HG03135 (cell line): ENCODE results near the gene NELL1.

Experiments used
- ATAC-seq: cut with Tn5 transposase; IDR thresholded peaks from one replicate; pipeline ENCODE4 v1.9.1; 2021; ENCODE audit warnings: mild to moderate bottlenecking, moderate library complexity; ENCODE audit not compliant: unreplicated experiment

NELL1 gene

GRCh38 chr11:21537980-21538379 lies 868.6 kb downstream of the NELL1 start:
- ATAC-seq = no peak

GRCh38 chr11:21541187-21541751 lies 871.9 kb downstream of the NELL1 start:
- ATAC-seq = no peak

GRCh38 chr11:21543901-21544300 lies 874.5 kb downstream of the NELL1 start:
- no peak for ATAC-seq

GRCh38 chr11:21545699-21546098 lies 876.3 kb downstream of the NELL1 start:
- no peak for ATAC-seq

GRCh38 chr11:21546703-21547102 lies 877.3 kb downstream of the NELL1 start:
- no peak for ATAC-seq

GRCh38 chr11:21552911-21553310 lies 883.5 kb downstream of the NELL1 start:
- ATAC-seq = no peak

GRCh38 chr11:21553795-21554194 lies 884.4 kb downstream of the NELL1 start:
- no peak for ATAC-seq

- ATAC-seq = no peak
Observed at GRCh38 chr11:21554284-21554683, 884.9 kb downstream of the NELL1 start.

- ATAC-seq = no peak
Observed at GRCh38 chr11:21556926-21557325, 887.5 kb downstream of the NELL1 start.

- ATAC-seq = no peak
Observed at GRCh38 chr11:21560466-21560975, 891.1 kb downstream of the NELL1 start.

GRCh38 chr11:21561581-21561980 lies 892.2 kb downstream of the NELL1 start:
- ATAC-seq = no peak

GRCh38 chr11:21564095-21564494 lies 894.7 kb downstream of the NELL1 start:
- no peak for ATAC-seq

GRCh38 chr11:21564833-21565682 lies 895.7 kb downstream of the NELL1 start:
- ATAC-seq = no peak

- ATAC-seq = no peak
Observed at GRCh38 chr11:21566521-21567117, 897.2 kb downstream of the NELL1 start.

GRCh38 chr11:21567645-21568290 lies 898.4 kb downstream of the NELL1 start:
- no peak for ATAC-seq

GRCh38 chr11:21572210-21572609 lies 902.8 kb downstream of the NELL1 start:
- no peak for ATAC-seq

GRCh38 chr11:21582791-21583190 lies 913.4 kb downstream of the NELL1 start:
- ATAC-seq = no peak

- no peak for ATAC-seq
Observed at GRCh38 chr11:21588754-21589153, 919.4 kb downstream of the NELL1 start.

GRCh38 chr11:21602699-21603098 lies 933.3 kb downstream of the NELL1 start:
- ATAC-seq = no peak

- no peak for ATAC-seq
Observed at GRCh38 chr11:21603886-21604285, 934.5 kb downstream of the NELL1 start.

- no peak for ATAC-seq
Observed at GRCh38 chr11:21604564-21604963, 935.2 kb downstream of the NELL1 start.
